GM12891 (cell line): ENCODE data around the gene CLIP4.

Experiments
- DNase-seq: peaks from one replicate; pipeline ENCODE4 v3.0.0; 2011; ENCODE audit warnings: low spot score; ENCODE audit not compliant: insufficient read length
- FAIRE-seq: peaks from 2 replicates; lab custom pipeline; 2011; peaks lifted over from hg19 to GRCh38; lab: Jason Lieb, UNC
- PAX5 ChIP-seq: IDR thresholded peaks from 2 replicates; pipeline ENCODE4 v1.6.1; 2011; ENCODE audit warnings: low read length, moderate library complexity, mild to moderate bottlenecking; ENCODE audit not compliant: insufficient read depth, severe bottlenecking
- POLR2A ChIP-seq: IDR thresholded peaks from 2 replicates; pipeline ENCODE4 v1.6.1; 2011; ENCODE audit warnings: low read depth, low read length, control low read depth
- POLR2AphosphoS5 ChIP-seq: IDR thresholded peaks from 2 replicates; pipeline ENCODE4 v1.6.1; 2011; ENCODE audit warnings: low read depth, low read length, control low read depth
- POU2F2 ChIP-seq: IDR thresholded peaks from 2 replicates; pipeline ENCODE4 v1.6.1; 2011; ENCODE audit warnings: low read depth, mild to moderate bottlenecking, control low read depth, low read length, moderate library complexity
- SPI1 ChIP-seq: IDR thresholded peaks from 2 replicates; pipeline ENCODE4 v1.6.1; 2011; ENCODE audit warnings: low read depth, low read length, control low read depth
- TAF1 ChIP-seq: IDR thresholded peaks from 2 replicates; pipeline ENCODE4 v1.6.1; 2011; ENCODE audit warnings: low read depth, low read length, control low read depth

CLIP4 gene

DNA sequence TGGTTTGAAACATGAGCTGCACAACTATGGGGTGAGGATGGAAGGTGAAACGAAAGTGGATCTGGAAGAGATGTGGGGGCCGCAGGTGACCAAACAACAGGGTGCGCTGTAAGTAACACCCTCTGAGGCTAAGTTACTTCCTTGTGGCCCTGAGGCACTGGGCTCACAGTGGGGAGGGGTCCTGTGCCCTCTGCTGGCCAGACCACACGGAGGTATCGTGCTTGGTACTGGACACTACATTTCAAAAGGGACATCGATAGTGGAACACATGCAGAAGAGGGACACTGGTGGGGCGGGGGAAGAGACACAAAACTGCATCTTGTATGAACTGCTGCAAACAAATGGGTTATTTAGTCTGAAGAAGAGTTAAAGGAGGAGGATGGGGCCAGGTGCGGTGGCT lies 110.6 kb downstream of the CLIP4 start:
- FAIRE-seq (no peak), DNase-seq (no peak)
- TF ChIP-seq TAF1: no peak
- no peak for TF ChIP-seq PAX5
- no peak for TF ChIP-seq POU2F2
- TF ChIP-seq SPI1: no peak
- TF ChIP-seq POLR2A: no peak
- TF ChIP-seq POLR2AphosphoS5: no peak

DNA sequence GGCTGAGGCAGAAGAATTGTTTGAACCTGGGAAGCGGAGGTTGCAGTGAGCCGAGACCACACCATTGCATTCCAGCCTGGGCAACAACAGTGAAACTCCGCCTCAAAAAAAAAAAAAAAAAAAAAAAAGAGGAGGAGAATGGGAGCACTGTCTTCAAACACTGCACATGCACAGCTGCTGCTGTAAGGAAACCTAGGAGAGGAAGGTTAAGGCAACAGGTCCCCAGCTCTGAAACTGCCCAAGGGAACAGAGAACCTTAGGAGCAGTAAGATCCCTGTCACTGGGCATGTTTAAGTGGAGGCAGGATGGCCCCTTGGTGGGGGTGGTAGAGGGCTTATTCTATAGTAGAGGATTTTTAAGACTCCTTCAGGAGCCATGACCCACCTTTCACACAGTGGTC lies 111.2 kb downstream of the CLIP4 start:
- TF ChIP-seq PAX5 (no peak), POLR2AphosphoS5 (no peak), POLR2A (no peak), SPI1 (no peak), TAF1 (no peak), POU2F2 (no peak)
- DNase-seq (no peak), FAIRE-seq (no peak)

DNA sequence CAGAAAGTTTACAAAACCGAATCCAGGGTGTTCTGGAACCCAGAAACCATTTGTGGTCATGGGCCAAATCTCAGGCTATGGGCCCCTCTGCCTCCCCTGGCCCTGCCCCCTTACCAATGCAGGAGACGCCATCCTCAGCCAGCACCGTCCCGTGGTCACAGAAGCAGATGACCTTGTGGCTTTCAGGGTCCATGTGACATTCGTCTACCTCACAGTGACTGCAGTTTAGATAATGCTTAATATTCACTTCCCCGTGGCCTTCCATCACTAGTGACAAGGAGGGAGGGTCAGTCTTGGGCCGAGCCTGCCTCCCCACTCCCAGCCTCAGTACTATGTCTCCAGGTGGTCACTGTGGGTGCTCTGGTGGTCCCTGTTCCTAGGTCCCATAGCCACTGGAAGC lies 111.6 kb downstream of the CLIP4 start:
- no peak for FAIRE-seq
- no peak for DNase-seq
- TF ChIP-seq POLR2AphosphoS5: no peak
- no peak for TF ChIP-seq POU2F2
- TF ChIP-seq PAX5: no peak
- TF ChIP-seq POLR2A: no peak
- no peak for TF ChIP-seq TAF1
- TF ChIP-seq SPI1: no peak

GRCh38 chr2:29227935-29228675 lies 112.9 kb downstream of the CLIP4 start:
- no peak for TF ChIP-seq PAX5
- no peak for TF ChIP-seq POU2F2
- TF ChIP-seq TAF1: no peak
- no peak for TF ChIP-seq SPI1
- TF ChIP-seq POLR2AphosphoS5: no peak
- no peak for TF ChIP-seq POLR2A
- DNase-seq: no peak
- FAIRE-seq: no peak

GRCh38 chr2:29228947-29229346 lies 113.7 kb downstream of the CLIP4 start:
- FAIRE-seq: no peak
- DNase-seq: no peak
- TF ChIP-seq TAF1: no peak
- TF ChIP-seq POU2F2: no peak
- no peak for TF ChIP-seq POLR2AphosphoS5
- TF ChIP-seq POLR2A: no peak
- no peak for TF ChIP-seq PAX5
- no peak for TF ChIP-seq SPI1

DNA sequence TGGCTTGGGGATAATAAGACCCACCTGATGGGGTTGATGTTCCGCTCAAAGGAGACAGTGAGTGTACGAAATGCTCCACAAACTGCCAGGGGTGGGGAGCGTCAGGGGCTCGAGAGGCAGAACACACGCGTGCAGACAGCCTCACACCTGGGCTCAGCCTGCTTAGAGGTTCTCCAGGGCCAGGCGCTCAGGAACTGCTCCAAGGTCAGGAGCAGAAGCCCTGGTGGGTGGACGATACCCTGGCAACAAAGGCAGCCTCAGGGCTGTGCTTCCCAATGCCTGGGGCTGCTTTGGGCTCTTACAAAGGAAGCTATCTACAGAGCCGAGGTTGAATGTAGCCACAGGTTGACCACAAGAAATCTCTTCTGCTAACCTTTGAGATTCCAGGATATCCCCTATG lies 114.4 kb downstream of the CLIP4 start:
- FAIRE-seq (no peak), DNase-seq (no peak)
- no peak for TF ChIP-seq TAF1
- TF ChIP-seq POU2F2: no peak
- no peak for TF ChIP-seq SPI1
- TF ChIP-seq PAX5: no peak
- no peak for TF ChIP-seq POLR2AphosphoS5
- TF ChIP-seq POLR2A: no peak

- FAIRE-seq: no peak
- TF ChIP-seq POU2F2 (no peak), POLR2AphosphoS5 (no peak), PAX5 (no peak), SPI1 (no peak), TAF1 (no peak), POLR2A (no peak)
- DNase-seq: no peak
These were observed 116.8 kb downstream of the CLIP4 start for GRCh38 chr2:29232041-29232440.

GRCh38 chr2:29233428-29233827 lies 118.2 kb downstream of the CLIP4 start:
- FAIRE-seq: no peak
- no peak for DNase-seq
- TF ChIP-seq PAX5: no peak

- DNase-seq: no peak
- TF ChIP-seq POU2F2: no peak
- TF ChIP-seq SPI1: no peak
- no peak for TF ChIP-seq POLR2A
- no peak for TF ChIP-seq TAF1
- no peak for TF ChIP-seq POLR2AphosphoS5
- TF ChIP-seq PAX5: no peak
- no peak for FAIRE-seq
These were observed 120.2 kb downstream of the CLIP4 start for GRCh38 chr2:29235411-29235810.

- DNase-seq (no peak), FAIRE-seq (no peak)
- no peak for TF ChIP-seq TAF1
- TF ChIP-seq POU2F2: no peak
- no peak for TF ChIP-seq POLR2AphosphoS5
- no peak for TF ChIP-seq SPI1
- no peak for TF ChIP-seq PAX5
- TF ChIP-seq POLR2A: no peak
These were observed 120.9 kb downstream of the CLIP4 start for GRCh38 chr2:29236074-29236473.
